SU-DHL-6 (cell line): ENCODE results near the gene CDK19.

Experiments
- H2AFZ ChIP-seq: fragments of 200-600 bp; sonication (generic); 2 replicates; pipeline ENCODE4 v1.6.1; 2014; ENCODE audit warnings: low read depth, mild to moderate bottlenecking, moderate library complexity, mixed read lengths, antibody characterized with exemption, low read length; ENCODE audit not compliant: severe bottlenecking
- H3F3A ChIP-seq: fragments of 200-600 bp; shearing (Covaris generic); 2 replicates; pipeline ENCODE4 v1.6.0; 2016; ENCODE audit warnings: antibody characterized with exemption, mild to moderate bottlenecking; ENCODE audit not compliant: insufficient read depth
- H3K27ac ChIP-seq: fragments of 200-600 bp; sonication (generic); 2 replicates; pipeline ENCODE4 v1.5.1; 2016; ENCODE audit warnings: low read depth, mild to moderate bottlenecking, low read length, moderate library complexity, mixed read lengths
- H3K27me3 ChIP-seq: fragments of 200-600 bp; sonication (generic), shearing (Covaris generic); 2 replicates; pipeline ENCODE4 v1.6.0; 2014; ENCODE audit warnings: mild to moderate bottlenecking, low read length
- H3K36me3 ChIP-seq: fragments of 200-600 bp; sonication (generic); 2 replicates; pipeline ENCODE4 v1.6.1; 2014; ENCODE audit warnings: mild to moderate bottlenecking, low read length, mixed read lengths
- H3K4me2 ChIP-seq: fragments of 300-600, 200-600 bp; shearing (Covaris generic), sonication (generic); 2 replicates; pipeline ENCODE4 v1.6.0; 2014; ENCODE audit warnings: low read length, low read depth, mild to moderate bottlenecking; ENCODE audit not compliant: poor library complexity, severe bottlenecking
- H3K4me3 ChIP-seq: fragments of 200-600 bp; sonication (generic); 2 replicates; pipeline ENCODE4 v1.5.1; 2014; ENCODE audit warnings: antibody characterized with exemption, low read length, mild to moderate bottlenecking, mixed read lengths; ENCODE audit not compliant: insufficient read depth, poor library complexity, severe bottlenecking
- H3K79me2 ChIP-seq: fragments of 200-600 bp; sonication (generic); 2 replicates; pipeline ENCODE4 v1.6.1; 2014; ENCODE audit warnings: mild to moderate bottlenecking, low read length, moderate library complexity; ENCODE audit not compliant: insufficient read depth
- H3K9ac ChIP-seq: fragments of 200-600 bp; sonication (generic); 2 replicates; pipeline ENCODE4 v1.7.0; 2014; ENCODE audit warnings: mild to moderate bottlenecking, low read length
- H3K9me2 ChIP-seq: fragments of 200-600 bp; sonication (generic); replicated peaks from 2 replicates; pipeline ENCODE4 v1.6.1; 2014; ENCODE audit warnings: low read length; ENCODE audit not compliant: insufficient read depth
- H3K9me3 ChIP-seq: fragments of 200-600 bp; sonication (generic); 2 replicates; pipeline ENCODE4 v1.6.1; 2014; ENCODE audit warnings: low read length, mixed read lengths; ENCODE audit not compliant: insufficient read depth
- H4K20me1 ChIP-seq: fragments of 200-600 bp; sonication (generic); 2 replicates; pipeline ENCODE4 v1.6.1; 2014; ENCODE audit warnings: low read depth, mild to moderate bottlenecking, antibody characterized with exemption, low read length, moderate library complexity, mixed read lengths
- EZH2phosphoT487 ChIP-seq: fragments of 200-600 bp; sonication (generic), shearing (Covaris generic); conservative IDR thresholded peaks from 2 replicates; pipeline ENCODE4 v1.6.1; 2018; ENCODE audit warnings: mild to moderate bottlenecking, antibody characterized with exemption, low read length, moderate library complexity, mixed read lengths
- TF ChIP-seq, protein P1 (sequence below): fragments of 200-600 bp; sonication (generic); IDR thresholded peaks from one replicate; pipeline ENCODE4 v1.5.1; 2017; ENCODE audit warnings: antibody characterized with exemption, mild to moderate bottlenecking, low read length, moderate library complexity; ENCODE audit not compliant: insufficient read depth, poor library complexity, severe bottlenecking

CDK19 gene

DNA sequence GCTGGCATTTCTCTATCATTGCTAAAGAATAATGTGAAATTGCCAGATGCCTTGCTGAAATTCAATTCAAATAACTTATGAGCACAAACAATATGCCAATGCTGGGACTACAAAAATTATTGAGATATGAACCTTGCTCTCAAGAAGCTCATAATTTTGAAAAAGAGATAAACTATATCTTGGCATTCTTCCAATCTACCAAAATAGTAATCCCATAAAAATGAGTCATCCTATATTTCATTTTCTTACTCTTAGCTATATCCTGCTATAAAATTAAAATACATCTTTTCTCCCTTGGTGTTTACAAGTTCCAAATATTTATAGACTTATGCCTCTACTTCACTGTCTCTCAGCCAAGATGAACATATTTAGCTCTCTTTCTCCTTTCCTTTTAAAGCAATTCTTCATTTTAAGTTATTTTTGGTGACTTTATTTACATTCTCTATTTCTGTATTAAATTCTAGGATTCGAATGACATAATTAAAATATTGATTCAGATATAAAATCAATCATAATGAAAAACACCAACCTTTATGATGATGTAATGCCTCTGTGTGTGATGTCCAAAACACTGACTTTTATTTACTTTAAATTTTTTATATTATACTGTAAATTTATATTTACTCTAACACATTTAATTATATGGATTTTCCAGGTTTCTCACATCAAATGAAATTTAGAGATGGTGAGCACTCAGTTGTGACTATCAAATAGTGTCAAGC, 152.6 kb downstream of the CDK19 start:
- no peak overlapping the region for H3K27ac ChIP-seq
- no peaks in the 10 kb centered on the region for H3K27me3 ChIP-seq
- H3K4me3 ChIP-seq = no peak overlapping the region
- no peak overlapping the region for H2AFZ ChIP-seq
- H3F3A ChIP-seq = no peaks in the 10 kb centered on the region
- no peaks in the 10 kb centered on the region for H3K9me2 ChIP-seq
- no peak overlapping the region for H3K4me2 ChIP-seq
- peaks cover 15% of the 10 kb centered on the region for H3K36me3 ChIP-seq
- H3K9me3 ChIP-seq = peaks cover 16% of the 10 kb centered on the region; the same call in 1 of the 2 replicates
- H3K79me2 ChIP-seq = no peaks in the 10 kb centered on the region
- TF ChIP-seq, protein P1, sequence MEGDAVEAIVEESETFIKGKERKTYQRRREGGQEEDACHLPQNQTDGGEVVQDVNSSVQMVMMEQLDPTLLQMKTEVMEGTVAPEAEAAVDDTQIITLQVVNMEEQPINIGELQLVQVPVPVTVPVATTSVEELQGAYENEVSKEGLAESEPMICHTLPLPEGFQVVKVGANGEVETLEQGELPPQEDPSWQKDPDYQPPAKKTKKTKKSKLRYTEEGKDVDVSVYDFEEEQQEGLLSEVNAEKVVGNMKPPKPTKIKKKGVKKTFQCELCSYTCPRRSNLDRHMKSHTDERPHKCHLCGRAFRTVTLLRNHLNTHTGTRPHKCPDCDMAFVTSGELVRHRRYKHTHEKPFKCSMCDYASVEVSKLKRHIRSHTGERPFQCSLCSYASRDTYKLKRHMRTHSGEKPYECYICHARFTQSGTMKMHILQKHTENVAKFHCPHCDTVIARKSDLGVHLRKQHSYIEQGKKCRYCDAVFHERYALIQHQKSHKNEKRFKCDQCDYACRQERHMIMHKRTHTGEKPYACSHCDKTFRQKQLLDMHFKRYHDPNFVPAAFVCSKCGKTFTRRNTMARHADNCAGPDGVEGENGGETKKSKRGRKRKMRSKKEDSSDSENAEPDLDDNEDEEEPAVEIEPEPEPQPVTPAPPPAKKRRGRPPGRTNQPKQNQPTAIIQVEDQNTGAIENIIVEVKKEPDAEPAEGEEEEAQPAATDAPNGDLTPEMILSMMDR = no peak
- no peak for TF ChIP-seq EZH2phosphoT487
- H3K9ac ChIP-seq = no peak overlapping the region
- H4K20me1 ChIP-seq = no peaks in the 10 kb centered on the region

DNA sequence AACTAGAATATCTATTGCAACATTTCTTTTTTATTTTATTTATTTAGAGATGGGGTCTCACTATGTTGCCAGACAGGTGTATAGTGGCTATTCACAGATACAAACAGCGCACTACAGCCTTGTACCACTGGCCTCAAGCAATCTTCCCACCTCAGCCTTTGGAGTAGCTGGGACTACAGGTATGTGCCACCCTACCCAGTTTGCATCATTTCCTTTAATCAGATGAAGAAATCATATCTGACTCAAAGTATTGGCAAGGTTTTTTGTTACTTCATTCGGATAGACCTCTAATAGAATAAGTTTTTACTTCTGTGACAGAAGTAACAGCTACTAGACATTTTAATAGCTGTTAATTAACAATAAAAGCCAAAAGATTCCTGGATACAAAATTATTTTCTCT, 153.9 kb downstream of the CDK19 start:
- Histone ChIP-seq H3K27ac (no peak overlapping the region), H3K9me3 (peaks cover 16% of the 10 kb centered on the region; the same call in 1 of the 2 replicates)
- TF ChIP-seq, protein P1 = no peak
- no peak for TF ChIP-seq EZH2phosphoT487

DNA sequence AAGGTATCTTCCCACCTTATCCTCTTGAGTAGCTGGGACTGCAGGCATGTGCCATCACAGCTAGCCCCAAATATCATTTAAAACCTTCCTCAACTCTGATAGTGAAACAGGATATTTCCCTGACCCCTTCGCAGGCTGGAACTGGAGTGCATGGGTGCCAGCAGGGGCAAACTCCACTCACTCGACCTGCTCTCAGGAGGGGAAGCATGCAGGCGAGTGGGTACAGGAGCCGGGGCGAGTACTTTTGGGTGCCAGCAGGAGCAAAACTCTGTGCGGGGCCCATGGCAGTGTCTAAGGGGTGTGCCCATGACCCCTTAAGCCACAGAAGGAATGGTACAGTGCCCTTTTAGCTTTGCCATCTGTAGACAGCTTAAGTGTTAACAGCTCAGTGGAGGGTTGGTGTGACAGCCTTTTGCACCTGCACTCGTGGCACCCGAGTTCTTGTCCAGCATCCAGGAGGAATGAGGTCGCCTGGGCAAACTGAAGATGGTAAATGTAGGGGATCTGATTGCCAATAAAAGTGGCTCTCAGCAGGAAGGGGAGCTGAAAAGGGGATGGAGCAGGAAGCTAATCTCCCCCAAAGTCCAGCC, 155.1 kb downstream of the CDK19 start:
- no peak overlapping the region for H3K27ac ChIP-seq
- H3K4me2 ChIP-seq = no peak overlapping the region
- no peak overlapping the region for H3K9ac ChIP-seq
- no peaks in the 10 kb centered on the region for H3K79me2 ChIP-seq
- peaks cover 15% of the 10 kb centered on the region; the same call in 1 of the 2 replicates for H3K36me3 ChIP-seq
- H3K27me3 ChIP-seq = no peaks in the 10 kb centered on the region
- no peak for TF ChIP-seq EZH2phosphoT487
- TF ChIP-seq, protein P1 = no peak
- H3F3A ChIP-seq = no peaks in the 10 kb centered on the region
- no peaks in the 10 kb centered on the region for H3K9me2 ChIP-seq
- no peaks in the 10 kb centered on the region for H4K20me1 ChIP-seq
- H3K4me3 ChIP-seq = no peak overlapping the region
- H3K9me3 ChIP-seq = peaks cover 16% of the 10 kb centered on the region; the same call in 1 of the 2 replicates
- H2AFZ ChIP-seq = no peak overlapping the region

More for the DNA sequence above, 153.9 kb downstream of the CDK19 start:
- Histone ChIP-seq H3K79me2 (no peaks in the 10 kb centered on the region), H3K36me3 (peaks cover 15% of the 10 kb centered on the region; the same call in 1 of the 2 replicates), H3K4me3 (no peak overlapping the region), H2AFZ (no peak overlapping the region), H3K9ac (no peak overlapping the region), H3K9me2 (no peaks in the 10 kb centered on the region), H3F3A (no peaks in the 10 kb centered on the region), H4K20me1 (no peaks in the 10 kb centered on the region), H3K27me3 (no peaks in the 10 kb centered on the region), H3K4me2 (no peak overlapping the region)
